ENCODE measurements around the gene URB1.
"Not testable (repeated sequence)": the region's sequence is repeated elsewhere in the genome, so short reads cannot be mapped to it uniquely, and the experiment has no call there.

Gene URB1

DNA sequence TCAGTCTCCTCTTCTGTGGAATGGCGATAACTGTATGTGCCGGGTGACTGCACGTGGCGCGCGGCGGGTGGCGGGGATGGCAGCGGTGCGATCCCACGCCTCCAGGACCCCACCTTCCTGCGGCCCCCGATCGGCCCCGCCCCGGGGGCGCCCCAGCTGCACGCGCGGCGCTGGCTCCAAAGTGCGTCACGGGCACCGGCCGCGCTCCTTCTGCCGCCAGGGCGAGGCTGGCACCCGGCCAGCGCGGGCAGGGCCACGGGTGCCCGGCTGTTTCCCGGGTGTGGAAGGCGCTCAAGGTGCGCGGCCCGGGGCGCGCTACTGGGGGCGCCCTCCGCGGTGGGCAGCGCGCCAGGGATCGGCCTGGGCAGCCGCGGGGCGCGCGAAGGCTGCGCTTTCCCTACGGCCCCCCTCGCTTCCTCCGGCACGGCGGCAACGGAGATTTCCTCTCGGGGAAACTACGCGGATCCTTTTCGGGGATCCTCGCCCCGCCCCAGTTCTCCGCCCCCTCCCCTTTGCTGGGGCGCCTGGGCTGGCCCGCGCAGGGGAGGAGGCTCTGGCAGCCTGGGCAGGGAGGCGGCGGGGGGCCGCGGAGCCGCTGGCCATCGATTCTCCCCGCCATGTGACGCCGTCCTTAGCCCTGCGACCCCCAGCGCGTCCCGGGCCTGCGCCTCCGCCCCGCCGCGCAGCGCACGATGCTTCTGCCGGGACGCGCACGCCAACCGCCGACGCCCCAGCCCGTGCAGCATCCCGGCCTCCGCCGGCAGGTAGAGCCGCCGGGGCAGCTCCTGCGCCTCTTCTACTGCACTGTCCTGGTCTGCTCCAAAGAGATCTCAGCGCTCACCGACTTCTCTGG lies 19.6 kb upstream of the URB1 start, which contains the start of gene EVA1C:
Gene EVA1C (plus strand): TSS at position 545 of the 853 bp plus-strand sequence. CDS start 148 bp downstream, at position 693.
- peak; percentile 40 to 57 for DNase-seq (ENCODE audit: low read depth in 2 of 2)

DNA sequence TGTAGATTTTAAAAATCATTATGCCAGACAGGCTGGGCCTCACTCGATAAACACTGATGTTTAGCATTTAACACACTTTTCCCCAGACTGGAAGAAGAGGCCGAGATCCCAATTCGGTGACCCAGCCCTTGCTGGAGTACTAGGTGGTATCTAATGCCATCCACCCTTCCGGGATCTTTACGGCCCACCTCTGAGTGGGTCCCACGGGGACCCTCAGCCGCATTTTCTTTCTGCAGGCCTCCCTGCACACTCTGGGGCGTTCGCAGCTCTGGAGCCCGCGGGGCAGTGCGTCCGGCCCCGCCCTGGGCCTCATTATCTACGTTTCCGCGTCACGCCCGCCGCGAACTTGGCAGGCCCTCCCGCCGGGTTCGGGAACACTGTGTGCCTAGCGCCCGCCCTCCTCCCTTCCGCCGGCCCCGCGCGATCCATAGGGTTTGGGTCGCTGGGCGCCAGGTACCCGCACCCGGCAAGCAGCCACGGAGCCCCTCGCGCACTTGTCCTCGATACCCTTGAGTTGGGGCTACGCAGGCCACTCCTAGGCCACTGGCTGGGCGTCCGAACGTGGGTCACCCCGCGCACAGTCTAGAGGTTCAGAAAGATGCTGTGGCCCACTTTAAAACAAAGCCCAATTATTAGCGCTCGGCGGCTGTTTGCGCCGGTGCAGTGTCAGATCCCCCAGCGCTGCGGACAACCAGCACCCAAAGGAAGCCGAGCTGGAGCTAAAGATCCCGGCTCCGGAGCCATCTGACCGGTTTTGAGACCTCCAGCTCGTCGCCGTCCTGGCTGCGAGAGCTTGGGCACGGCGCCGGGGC lies 18.7 kb upstream of the URB1 start:
- peak; percentile 46 to 59 for DNase-seq (ENCODE audit: low read depth in 2 of 2)

DNA sequence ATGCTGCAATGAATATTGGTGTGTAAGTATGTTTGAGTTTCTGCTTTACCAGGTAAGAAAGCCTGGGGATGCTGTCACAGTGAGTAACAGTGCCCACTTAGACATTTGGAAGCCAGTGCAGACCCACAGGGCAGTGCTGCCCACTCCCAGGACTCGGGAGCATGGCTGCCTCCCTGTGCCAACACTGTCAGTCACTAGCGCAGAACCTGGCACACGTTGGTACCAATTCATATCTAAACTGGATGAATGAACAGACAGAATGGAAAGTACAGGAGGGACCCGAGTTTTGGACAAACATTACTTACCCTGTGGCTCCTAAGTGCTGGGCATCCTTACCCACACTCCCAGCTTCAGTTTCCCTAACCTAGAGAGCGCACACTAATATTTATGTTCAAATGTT lies 18.1 kb upstream of the URB1 start:
- DNase-seq (ENCODE audit: low read depth in 2 of 2) = no peak

DNA sequence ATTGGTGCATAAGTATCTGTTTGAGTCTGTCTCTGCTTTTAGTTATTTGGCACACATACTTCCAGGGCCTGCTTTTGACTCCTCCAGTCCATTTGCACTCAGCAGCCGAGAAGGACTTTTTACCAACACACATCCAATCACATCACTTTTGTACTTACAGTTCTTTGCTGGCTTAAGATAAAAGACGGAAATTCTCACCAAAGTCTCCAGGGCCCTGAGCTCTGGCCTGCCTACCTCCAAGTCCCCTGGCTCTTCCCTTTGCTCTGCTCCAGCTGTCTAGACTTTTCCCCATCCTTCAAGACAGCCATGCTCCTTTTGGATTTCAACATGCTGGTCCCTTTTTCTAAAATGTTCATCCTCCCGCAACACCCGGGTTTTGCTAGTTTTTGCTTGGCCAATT lies 17.5 kb upstream of the URB1 start:
- DNase-seq (ENCODE audit: low read depth in 2 of 2) = no peak

DNA sequence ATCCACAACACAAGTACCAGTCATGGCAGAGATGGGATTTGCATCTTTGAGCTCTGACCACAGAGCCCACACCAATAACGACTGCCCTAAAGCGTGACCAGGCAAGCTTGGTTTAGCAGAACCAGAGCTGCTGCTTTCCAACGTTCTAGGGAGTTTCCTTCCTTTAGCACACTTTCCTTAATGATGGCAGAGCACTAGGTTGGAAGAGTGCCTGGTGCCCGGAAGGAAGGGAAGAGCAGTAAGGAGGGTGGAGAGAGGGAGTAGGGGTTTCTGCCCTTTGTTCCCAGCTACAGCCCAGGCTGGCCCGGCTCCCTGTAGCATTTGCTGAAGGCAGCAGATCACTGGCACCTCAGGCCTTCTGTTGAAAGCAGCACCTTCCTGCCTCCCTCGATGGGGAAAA lies 13.6 kb upstream of the URB1 start:
- no peak for DNase-seq (ENCODE audit: low read depth in 2 of 2)

DNA sequence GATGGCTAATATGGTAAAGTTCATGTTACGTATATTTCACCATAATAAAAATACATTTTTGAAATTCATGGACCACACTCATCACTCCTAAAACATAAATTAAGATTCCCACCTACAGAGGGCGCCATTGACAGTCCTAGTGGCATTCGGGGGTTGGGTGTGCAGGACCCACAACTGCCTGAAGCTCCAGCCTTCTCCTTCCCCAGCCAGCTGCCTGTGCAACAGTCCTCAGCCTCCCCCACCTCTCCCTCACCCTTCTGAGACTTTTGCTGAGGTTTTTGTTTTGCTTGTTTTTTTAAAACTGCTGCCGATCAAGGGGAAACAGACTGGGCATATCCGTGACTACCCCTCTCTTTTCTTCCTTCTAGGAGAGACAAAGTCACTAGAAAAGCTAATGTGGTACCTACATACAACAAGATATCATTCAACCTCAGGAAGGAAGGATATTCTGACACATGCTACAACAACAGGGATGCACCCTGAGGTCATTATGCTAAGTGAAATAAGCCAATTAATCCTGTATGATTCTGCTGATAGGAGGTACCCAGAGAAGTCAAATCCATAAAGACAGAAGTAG lies 10.5 kb upstream of the URB1 start:
- DNase-seq (ENCODE audit: low read depth in 2 of 2) = peak; percentile 17 to 47

DNA sequence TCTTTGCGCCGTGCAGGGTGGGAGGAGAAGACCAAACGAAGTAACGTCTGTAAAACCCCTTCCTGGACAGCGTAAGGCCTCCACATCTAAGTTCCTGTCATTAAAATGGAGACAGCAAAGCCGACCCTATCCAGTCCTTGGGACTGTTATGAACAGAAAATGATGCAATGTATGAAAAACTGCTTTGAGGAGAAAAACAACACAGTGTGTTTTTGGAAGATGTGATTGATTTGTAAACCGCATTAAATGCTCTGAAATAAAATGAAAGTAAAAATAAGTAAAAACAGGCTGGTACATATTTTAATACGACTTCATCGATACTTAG lies 827 bp upstream of the URB1 start:
- DNase-seq (ENCODE audit: low read depth in 2 of 2) = no peak

DNA sequence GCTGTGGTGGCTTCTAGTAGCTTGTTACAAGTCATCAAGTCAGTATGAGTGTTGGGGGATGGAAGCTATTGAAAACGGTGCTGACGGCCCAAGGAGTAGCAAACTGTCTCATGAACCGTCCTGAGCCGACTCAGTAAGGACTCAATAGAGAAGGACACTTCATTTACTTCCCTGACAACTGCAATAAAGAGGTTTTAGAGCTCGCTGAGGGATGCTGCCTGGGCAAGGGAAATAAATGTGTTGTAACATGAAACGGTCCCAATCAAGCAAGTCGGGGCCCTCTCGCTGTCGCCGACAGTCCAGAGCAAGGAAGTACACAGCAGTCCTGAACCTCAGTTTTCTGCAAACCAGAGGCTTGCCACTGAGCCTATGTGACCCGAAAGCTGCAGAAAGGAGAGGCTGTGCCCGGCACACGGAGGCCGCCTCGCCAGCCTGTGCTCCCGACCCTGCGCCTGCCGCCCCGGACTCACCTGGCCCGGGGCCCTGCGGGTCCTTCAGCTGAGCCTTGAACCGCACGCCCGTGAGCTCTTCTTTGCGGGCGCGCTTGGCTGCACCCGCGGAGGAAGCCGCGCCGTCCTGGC lies 423 bp downstream of the URB1 start:
- DNase-seq (ENCODE audit: low read depth in 2 of 2) = no peak

DNA sequence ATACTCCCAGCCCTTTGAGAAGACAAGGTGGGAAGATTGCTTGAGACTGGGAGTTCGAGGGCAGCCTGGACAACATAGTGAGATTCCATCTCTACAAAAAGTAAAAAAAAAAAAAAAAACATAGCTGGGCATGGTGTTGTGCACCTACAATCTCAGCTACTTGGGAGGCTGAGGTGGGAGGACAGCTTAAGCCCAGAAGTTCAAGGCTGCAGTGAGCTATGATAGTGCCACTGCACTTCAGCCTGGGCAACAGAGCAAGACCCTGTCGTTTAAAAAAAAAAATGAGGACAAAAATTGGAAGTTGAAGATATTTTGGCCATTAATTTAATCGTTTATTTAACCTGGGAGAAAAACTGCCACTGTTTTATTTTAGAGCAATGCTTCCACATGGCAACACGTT lies 1.1 kb downstream of the URB1 start:
- no peak for DNase-seq (ENCODE audit: low read depth in 2 of 2)

DNA sequence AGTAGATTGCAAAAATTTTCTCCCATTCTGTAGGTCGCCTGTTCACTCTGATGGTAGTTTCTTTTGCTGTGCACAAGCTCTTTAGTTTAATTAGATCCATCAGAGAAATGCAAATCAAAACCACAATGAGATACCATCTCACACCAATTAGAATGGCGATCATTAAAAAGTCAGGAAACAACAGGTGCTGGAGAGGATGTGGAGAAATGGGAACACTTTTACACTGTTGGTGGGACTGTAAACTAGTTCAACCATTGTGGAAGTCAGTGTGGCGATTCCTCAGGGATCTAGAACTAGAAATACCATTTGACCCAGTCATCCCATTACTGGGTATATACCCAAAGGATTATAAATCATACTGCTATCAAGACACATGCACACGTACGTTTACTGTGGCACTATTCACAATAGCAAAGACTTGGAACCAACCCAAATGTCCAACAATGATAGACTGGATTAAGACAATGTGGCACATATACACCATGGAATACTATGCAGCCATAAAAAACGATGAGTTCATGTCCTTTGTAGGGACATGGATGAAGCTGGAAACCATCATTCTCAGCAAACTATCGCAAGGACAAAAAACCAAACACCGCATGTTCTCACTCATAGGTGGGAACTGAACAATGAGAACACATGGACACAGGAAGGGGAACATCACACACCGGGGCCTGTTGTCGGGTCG lies 2.1 kb downstream of the URB1 start:
- DNase-seq (ENCODE audit: low read depth in 2 of 2) = not testable (repeated sequence)

DNA sequence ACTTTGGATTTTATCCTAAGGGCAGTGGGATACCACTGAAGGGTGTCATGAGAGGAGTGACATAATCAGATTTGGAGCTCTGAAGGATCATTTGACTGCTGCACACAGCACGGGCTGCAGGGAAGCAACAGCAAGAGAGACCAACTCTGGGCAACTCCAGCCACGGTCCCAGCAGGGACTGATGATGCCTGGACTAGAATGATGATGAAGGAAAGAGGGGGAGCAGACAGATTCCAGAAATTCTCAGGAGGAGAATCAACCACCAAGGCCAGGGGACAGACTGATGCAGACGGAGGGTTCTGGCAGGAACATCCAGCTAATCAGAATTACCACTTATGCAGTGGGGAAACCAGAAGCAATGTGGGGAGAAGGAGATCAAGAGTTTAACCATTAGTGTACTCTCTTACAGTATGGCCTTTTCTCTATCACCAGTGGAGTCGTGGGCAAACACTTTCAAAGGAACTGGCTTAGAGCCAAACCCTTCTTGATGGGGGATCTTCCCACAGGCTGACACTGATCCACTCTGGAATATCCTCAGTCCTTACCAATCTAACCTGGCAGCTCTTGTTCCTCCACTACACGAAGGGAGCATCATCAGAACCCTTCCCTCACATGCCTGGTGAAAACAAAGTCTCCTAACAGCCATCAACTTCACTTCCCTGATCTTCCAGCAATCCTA lies 3.3 kb downstream of the URB1 start:
- DNase-seq (ENCODE audit: low read depth in 2 of 2) = no peak

DNA sequence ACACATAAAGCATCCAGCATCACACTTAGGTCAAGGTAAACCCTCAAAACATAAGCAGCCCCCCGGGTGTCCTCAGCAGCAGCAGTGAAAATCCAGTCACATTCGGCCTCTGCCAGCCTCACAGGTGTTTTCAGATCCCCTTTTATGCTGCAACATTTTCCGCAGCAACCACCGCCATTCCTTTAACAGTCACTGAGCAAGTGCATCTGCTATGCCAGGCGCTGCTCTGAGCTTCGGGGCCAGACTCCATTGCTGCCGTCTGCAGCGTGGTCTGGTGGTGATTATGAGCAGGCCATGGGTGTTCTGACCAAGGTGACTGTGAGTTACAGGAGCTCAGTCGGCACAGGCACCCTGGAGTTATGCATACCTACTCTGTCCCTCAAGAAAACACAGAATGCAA lies 4.5 kb downstream of the URB1 start:
- DNase-seq (ENCODE audit: low read depth in 2 of 2) = no peak

DNA sequence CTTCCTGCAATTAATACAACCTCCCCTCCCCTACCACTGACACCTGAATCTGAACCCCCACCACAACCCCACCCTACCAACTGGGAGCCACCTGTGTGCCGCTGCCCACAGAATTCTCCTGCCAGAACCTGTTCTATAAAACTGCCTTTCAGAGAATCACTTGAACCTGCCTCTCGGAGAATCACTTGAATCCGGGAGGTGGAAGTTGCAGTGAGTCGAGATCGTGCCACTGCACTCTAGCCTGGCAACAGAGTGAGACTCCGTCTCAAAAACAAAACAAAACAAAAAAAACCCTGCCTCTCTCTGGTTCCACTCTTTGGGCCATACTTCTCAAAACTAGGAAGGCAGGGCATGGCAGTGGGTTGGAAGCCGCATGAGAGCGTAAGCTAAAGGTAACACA lies 5.7 kb downstream of the URB1 start:
- DNase-seq (ENCODE audit: low read depth in 2 of 2) = no peak

DNA sequence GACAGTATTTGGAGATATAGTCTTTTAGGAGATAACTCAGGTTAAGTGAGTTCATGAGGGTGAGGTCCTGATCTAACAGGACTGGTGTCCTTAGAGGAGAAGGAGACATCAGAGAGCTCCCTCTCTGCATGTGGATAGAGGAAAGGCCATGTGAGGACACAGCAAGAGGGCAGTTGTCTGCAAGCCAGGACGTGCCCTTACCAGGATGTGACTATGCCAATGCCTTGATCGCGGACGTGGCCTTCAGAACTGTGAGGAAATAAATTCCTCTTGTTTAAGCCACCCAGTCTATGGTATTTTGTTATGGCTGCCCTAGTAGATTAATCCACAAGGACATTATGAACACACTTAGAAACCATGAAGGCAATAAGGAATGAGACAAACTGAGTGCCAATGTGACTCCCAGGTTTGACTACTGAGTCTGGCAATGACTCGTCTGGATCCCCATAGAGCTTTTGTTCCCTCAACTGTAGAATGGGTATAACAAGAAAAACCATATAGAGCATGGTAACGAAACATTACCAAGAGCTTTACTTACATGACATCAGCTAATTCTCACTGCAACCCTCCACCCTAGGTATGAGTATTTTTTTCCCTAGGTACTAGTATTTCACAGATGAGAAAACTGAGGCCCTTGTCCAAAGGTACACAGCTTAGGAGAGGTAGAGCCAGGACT lies 6.5 kb downstream of the URB1 start:
- DNase-seq (ENCODE audit: low read depth in 2 of 2) = no peak

DNA sequence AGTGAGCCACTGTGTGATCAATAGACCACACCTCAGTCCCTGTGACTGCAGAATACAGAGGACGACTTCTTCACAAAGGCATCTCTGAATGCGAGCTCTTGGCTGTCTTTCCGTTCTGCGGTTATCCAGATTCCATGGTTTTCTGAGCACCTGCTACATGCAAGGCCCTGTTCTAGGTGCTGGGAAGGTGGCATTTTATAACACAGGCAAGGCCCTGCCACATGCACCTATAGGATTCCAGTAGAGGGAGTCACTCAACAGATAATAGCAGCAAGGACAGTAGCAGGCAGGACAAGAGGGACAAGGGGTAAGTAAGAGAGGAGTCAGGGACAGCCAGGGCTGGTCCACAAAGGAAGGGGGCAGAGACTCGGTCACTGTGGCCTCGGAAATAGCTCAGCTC lies 9.0 kb downstream of the URB1 start:
- no peak for DNase-seq (ENCODE audit: low read depth in 2 of 2)

DNA sequence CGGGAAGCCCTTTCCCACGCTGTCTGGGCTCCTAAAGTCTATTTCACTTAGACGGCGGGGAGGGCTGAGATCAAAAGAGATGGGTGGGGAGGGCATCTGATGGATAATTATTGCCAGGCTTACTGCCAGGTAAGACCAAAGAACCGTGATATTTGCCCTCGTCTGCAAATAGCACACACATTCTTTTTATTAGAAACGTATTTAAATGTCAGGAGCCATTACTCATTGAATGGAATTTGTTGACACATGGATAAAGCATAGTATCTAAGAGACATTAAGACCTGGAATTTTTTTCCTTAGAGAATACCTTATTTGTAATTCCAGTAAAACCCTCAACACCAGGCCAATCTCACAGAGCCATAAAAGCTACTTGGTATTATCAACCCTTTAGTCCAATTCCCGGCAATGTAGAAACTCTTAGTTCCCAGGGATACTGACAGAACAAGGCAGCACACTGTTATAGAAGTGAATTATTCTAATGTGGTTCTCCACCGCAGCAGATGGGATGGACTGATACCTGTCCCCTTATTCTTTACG lies 10.6 kb downstream of the URB1 start:
- no peak for DNase-seq (ENCODE audit: low read depth in 2 of 2)

DNA sequence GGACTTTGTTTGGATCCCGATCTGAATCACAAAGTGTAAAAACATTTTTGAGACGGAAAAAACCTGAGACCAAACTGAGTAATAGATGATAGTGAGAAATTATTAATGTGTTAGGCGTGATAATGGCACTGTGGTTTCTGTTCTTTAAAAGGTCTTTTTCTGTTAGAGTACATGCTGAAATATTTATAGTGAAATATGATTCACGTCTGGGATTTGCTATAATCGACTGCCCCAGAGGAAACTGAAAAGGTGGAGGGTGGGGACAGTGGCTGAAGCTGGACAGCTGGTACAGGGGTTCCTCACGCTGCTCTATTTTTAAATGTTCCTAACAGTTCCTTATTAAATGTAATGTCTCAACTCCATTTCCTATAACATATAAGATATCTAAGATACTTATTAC lies 11.2 kb downstream of the URB1 start:
- no peak for DNase-seq (ENCODE audit: low read depth in 2 of 2)

DNA sequence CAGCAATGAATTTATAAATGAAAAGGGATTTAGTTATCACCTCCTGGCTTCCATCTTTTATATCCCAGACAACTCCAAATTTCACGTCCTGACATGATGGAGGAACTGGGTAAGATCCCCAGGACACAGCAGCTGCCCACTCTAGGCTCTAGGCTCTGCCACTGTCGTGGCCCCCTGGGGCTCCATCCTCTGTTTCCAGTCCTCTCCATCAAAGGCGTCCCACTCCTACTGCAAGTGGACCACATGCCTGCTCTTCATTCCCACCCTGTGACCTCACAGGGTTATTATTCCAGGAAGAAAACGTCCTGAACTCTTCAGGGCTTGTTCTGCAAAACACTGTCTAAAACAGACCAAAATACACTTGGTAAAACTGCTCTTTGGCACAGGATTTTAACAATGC lies 11.9 kb downstream of the URB1 start:
- no peak for DNase-seq (ENCODE audit: low read depth in 2 of 2)

DNA sequence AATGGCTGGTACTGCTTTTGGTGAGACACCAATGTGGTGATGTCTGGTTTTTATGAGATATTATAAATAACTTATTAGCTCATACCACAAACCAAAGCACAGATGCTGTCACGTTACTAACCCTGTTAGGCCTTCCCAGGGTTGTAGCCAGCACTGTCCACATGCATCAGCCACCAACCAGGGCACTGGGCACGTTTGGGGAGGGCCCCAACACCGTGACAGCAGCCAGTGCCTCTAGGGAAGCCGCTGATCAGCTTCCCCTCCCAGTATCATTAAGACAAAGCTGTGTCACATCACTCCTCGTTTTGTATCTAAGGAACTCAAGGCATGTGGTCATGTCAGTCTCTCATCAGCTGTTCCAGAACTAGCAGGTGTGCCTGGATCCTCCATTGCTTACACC lies 13.9 kb downstream of the URB1 start:
- no peak for DNase-seq (ENCODE audit: low read depth in 2 of 2)

DNA sequence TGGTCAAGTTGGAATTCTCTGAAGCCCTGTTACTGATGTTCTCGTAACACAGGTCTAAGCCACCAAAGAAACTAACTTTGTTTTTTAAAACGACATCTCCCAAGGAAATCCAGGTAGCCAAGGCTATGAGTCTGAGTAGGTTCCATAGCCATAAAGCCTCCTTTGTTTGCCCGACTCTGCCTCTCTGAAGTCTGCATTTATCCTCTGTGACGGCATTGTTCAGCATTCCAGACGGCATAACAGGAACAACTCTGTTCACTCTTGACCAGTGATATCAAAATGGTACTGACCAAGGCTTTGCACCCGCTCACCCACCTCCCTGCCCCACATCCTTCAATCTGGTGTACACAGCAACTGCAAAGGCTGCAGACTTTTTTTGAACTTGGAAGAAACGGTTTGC lies 14.8 kb downstream of the URB1 start:
- DNase-seq (ENCODE audit: low read depth in 2 of 2) = no peak

All from stimulated activated CD4-positive, alpha-beta T cell treated with anti-CD3 and anti-CD28 coated beads, Interleukin-15, amount 100 ng/mL, for 48 hours (primary cell).